Transverse colon (tissue), 4 donors: ENCODE measurements around the gene MARVELD3. TPM values are rescaled to one million over a fixed set of nuclear protein-coding genes. Genes with fewer than 3 reads are reported as not detected.
A peak's percentile ranks its signal among the peaks of the same experiment; 100 is the strongest.

Source experiments
- DNase-seq: peaks from one replicate; pipeline ENCODE4 v3.0.0-alpha.2; 2019
- H3K27ac ChIP-seq, 4 donors: fragments of 200-600 bp; sonication (generic); 2 replicates each; pipeline ENCODE4 v1.5.1; 2016 to 2018; ENCODE audit warnings: inconsistent platforms in 4 of 4
- H3K27me3 ChIP-seq: fragments of 200-600 bp; sonication (generic); 2 replicates; pipeline ENCODE4 v1.5.1; 2017; ENCODE audit warnings: inconsistent platforms
- H3K36me3 ChIP-seq, 4 donors: fragments of 200-600 bp; sonication (generic); 2 replicates each; pipeline ENCODE4 v1.5.1; 2017 to 2019; ENCODE audit warnings: inconsistent platforms in 4 of 4
- H3K4me1 ChIP-seq, 4 donors: fragments of 200-600 bp; sonication (generic); 2 replicates each; pipeline ENCODE4 v1.5.1; 2017 to 2020; ENCODE audit warnings: inconsistent platforms in 4 of 4
- H3K4me3 ChIP-seq, 4 donors: fragments of 200-600 bp; sonication (generic); 1 replicate in 1 of 4; 2 replicates in 3 of 4; pipeline versions ENCODE4 v1.5.1 to v1.6.1; 2017 to 2019; ENCODE audit warnings: inconsistent platforms in 4 of 4
- H3K9me3 ChIP-seq, 2 donors: fragments of 200-600 bp; sonication (generic); 2 replicates each; pipeline ENCODE4 v1.5.1; 2017 to 2019; ENCODE audit warnings: inconsistent platforms in 2 of 2
- CTCF ChIP-seq, 5 experiments: fragments of 200-600 bp in 3 of 5; fragments of 450-650 bp in 2 of 5; sonication (generic) in 3 of 5; IDR thresholded peaks; 1 replicate in 2 of 5; 2 replicates in 3 of 5; pipeline ENCODE4 v1.5.1; 2016 to 2017; ENCODE audit warnings: antibody characterized with exemption in 5 of 5, inconsistent platforms in 3 of 5, mild to moderate bottlenecking in 2 of 5, moderate library complexity in 1 of 5
- EP300 ChIP-seq: sonication (generic); formaldehyde crosslinking; IDR thresholded peaks from one replicate; pipeline ENCODE4 v1.6.1; 2017; ENCODE audit warnings: antibody characterized with exemption, low read depth
- POLR2A ChIP-seq: fragments of 450-650 bp; IDR thresholded peaks from one replicate; pipeline ENCODE4 v1.6.1; 2016; ENCODE audit warnings: antibody characterized with exemption, mild to moderate bottlenecking, moderate library complexity
- POLR2AphosphoS5 ChIP-seq, 3 donors: sonication (generic); formaldehyde crosslinking; IDR thresholded peaks; one replicate each; pipeline ENCODE4 v1.6.1; 2016; ENCODE audit warnings: antibody characterized with exemption in 3 of 3
- WGBS, 2 donors: methylation state at CpG; one replicate each; pipeline ENCODE4 v1.1.5; 2018; ENCODE audit warnings: low coverage in 1 of 2; 5-methylcytosine and 5-hydroxymethylcytosine counted together
- in situ Hi-C, 4 donors: fragments of 200-750 bp; cut with MboI; loops; one replicate each; pipeline versions ENCODE4 v1.15.0 to v1.15.1; 2017; ENCODE audit warnings: low sequenced_read_pairs in 3 of 4, low pct_ligation_motif_present in 1 of 4, low pct_unique_long_range_greater_than_20kb in 1 of 4
- intact Hi-C: fragments of 100-400 bp; cut with DNase I; formaldehyde crosslinking; loops from one replicate; pipeline ENCODE4 v1.15.1; 2023; ENCODE audit warnings: low total_unique reads
- total RNA-seq, 4 donors: library from RNA; depleted of rRNA; stranded (reverse); fragments of >200 nt; gene quantifications; one replicate each; pipeline ENCODE4 v1.1.0, GENCODE V29; 2016

MARVELD3 gene
- total RNA-seq, 4 donors from 2014 or later: 113 to 381 (median 164) TPM

- peaks cover 6% of the 10 kb centered on the region for H3K27me3 ChIP-seq
- intact Hi-C loops: no loop called here
- in situ Hi-C loops: loop anchor here in 3 of 4 donors (10.0 to 25.0 kb wide), 2 partner anchors 204 to 206 kb away; no protein-coding TSS in a partner anchor
Measured at GRCh38 chr16:71618429-71618828, 7.6 kb upstream of the MARVELD3 start.

GRCh38 chr16:71622088-71622487 lies 3.9 kb upstream of the MARVELD3 start:
- DNase-seq: no peak
- TF ChIP-seq POLR2AphosphoS5 (IDR thresholded peaks at IDR 0.05) (no peak), POLR2A (no peak), EP300 (no peak), CTCF (IDR thresholded peaks at IDR 0.05) (no peak)
- intact Hi-C loops: no loop called here

More at GRCh38 chr16:71618429-71618828, 7.6 kb upstream of the MARVELD3 start:
- Histone ChIP-seq H3K4me1 (no peaks in the 10 kb centered on the region), H3K36me3 (no peaks in the 10 kb centered on the region), H3K4me3 (no peak overlapping the region), H3K9me3 (no peaks in the 10 kb centered on the region), H3K27ac (no peak overlapping the region)
- DNase-seq: no peak
- TF ChIP-seq CTCF (IDR thresholded peaks at IDR 0.05) (no peak), POLR2A (no peak), EP300 (no peak), POLR2AphosphoS5 (IDR thresholded peaks at IDR 0.05) (no peak)
- 80 to 100% methylated on average over 2 to 4 of the region's 4 CpGs for WGBS, 2 donors

GRCh38 chr16:71623597-71623996 lies 2.4 kb upstream of the MARVELD3 start:
- in situ Hi-C loops (loop anchor here in 1 of 4 donors (25.0 kb wide), 1 partner anchor 211 kb away; no protein-coding TSS in a partner anchor), intact Hi-C loops (no loop called here)
- no peak for DNase-seq
- peaks cover 0 to 18% (median 15%) of the 10 kb centered on the region in 4 donors for H3K4me1 ChIP-seq
- H3K27me3 ChIP-seq: peaks cover 25% of the 10 kb centered on the region
- H3K36me3 ChIP-seq: no peaks in the 10 kb centered on the region
- no peaks in the 10 kb centered on the region for H3K9me3 ChIP-seq
- 37 to 40% methylated on average over 3 of the region's 3 CpGs for WGBS, 2 donors
- H3K4me3 ChIP-seq: no peak overlapping the region
- TF ChIP-seq POLR2A (no peak), EP300 (no peak), POLR2AphosphoS5 (IDR thresholded peaks at IDR 0.05) (no peak), CTCF (IDR thresholded peaks at IDR 0.05) (no peak)
- H3K27ac ChIP-seq: no peak overlapping the region

More at GRCh38 chr16:71622088-71622487, 3.9 kb upstream of the MARVELD3 start:
- Histone ChIP-seq H3K4me1 (peaks cover 0 to 13% (median 11%) of the 10 kb centered on the region in 4 donors), H3K36me3 (no peaks in the 10 kb centered on the region), H3K9me3 (no peaks in the 10 kb centered on the region), H3K27ac (no peak overlapping the region), H3K27me3 (peaks cover 15% of the 10 kb centered on the region), H3K4me3 (no peak overlapping the region)
- in situ Hi-C loops: loop anchor here in 1 of 4 donors (25.0 kb wide), 1 partner anchor 210 kb away; no protein-coding TSS in a partner anchor

- intact Hi-C loops: no loop called here
- WGBS, 2 donors: 93 to 94% methylated on average over 6 to 7 of the region's 7 CpGs
- Histone ChIP-seq H3K36me3 (no peaks in the 10 kb centered on the region), H3K27ac (peak overlapping the region in 1 of 4 donors; percentile 92), H3K4me3 (peak overlapping the region in 1 of 4 donors; percentile 86), H3K27me3 (peaks cover 25% of the 10 kb centered on the region), H3K4me1 (peaks cover 0 to 21% (median 17%) of the 10 kb centered on the region in 4 donors), H3K9me3 (no peaks in the 10 kb centered on the region)
- DNase-seq: no peak
- in situ Hi-C loops: no loop called here
- TF ChIP-seq CTCF (IDR thresholded peaks at IDR 0.05) (no peak), POLR2AphosphoS5 (IDR thresholded peaks at IDR 0.05) (no peak), EP300 (no peak), POLR2A (no peak)
Measured at GRCh38 chr16:71625113-71625850, 702 bp upstream of the MARVELD3 start.
